ENCODE data around the gene LRTM2. TPM values are rescaled to one million over a fixed set of nuclear protein-coding genes. Genes with fewer than 3 reads are reported as not detected.

Gene LRTM2
- total RNA-seq, 1 experiment from 2014 or later: not detected

DNA sequence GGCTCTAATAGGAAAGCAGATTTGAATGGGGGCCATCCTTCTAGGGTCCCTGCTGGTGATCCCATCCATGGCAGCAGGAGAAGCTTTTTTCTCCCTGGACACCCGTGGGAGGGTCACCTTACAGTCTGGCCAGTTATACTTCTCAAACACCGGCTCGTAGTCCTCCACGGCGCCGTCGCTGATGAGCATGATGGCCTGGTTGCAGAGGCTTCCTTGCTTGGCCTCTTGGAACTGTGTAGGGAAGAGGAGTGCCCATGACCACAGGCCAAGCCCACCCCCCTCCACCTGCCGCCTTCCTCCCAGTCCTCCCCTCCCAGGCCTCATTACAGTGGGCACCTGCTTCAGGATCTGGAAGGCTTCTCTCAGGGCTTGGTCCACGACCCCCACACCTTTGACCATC, 64.3 kb downstream of the LRTM2 start:
- Mint-ChIP-seq H3K27ac (ENCODE audit: unreplicated experiment) (no peak overlapping the region), H3K9me3 (ENCODE audit: unreplicated experiment) (peaks cover 15% of the 10 kb centered on the region), H3K36me3 (ENCODE audit: insufficient read depth, unreplicated experiment) (no peaks in the 10 kb centered on the region), H3K4me1 (ENCODE audit: low read depth, unreplicated experiment) (no peaks in the 10 kb centered on the region), H3K27me3 (ENCODE audit: insufficient read depth, unreplicated experiment) (peaks cover 4% of the 10 kb centered on the region), H3K4me3 (ENCODE audit: unreplicated experiment) (no peak overlapping the region)
- Histone ChIP-seq H3K36me3 (ENCODE audit: control insufficient read depth, insufficient read depth, low read length) (no peaks in the 10 kb centered on the region), H3K27me3 (replicated peaks; ENCODE audit: control insufficient read depth, insufficient read depth, low read length) (no peaks in the 10 kb centered on the region), H3K4me3 (ENCODE audit: low read depth, low read length) (no peak overlapping the region), H3K9me3 (0 out of 2 replicates have a peak, but pooled peaks cover 2% of the 10 kb centered on the region), H3K4me1 (peaks cover 6% of the 10 kb centered on the region; the same call in 1 of the 2 replicates)
- TF ChIP-seq, protein P1, sequence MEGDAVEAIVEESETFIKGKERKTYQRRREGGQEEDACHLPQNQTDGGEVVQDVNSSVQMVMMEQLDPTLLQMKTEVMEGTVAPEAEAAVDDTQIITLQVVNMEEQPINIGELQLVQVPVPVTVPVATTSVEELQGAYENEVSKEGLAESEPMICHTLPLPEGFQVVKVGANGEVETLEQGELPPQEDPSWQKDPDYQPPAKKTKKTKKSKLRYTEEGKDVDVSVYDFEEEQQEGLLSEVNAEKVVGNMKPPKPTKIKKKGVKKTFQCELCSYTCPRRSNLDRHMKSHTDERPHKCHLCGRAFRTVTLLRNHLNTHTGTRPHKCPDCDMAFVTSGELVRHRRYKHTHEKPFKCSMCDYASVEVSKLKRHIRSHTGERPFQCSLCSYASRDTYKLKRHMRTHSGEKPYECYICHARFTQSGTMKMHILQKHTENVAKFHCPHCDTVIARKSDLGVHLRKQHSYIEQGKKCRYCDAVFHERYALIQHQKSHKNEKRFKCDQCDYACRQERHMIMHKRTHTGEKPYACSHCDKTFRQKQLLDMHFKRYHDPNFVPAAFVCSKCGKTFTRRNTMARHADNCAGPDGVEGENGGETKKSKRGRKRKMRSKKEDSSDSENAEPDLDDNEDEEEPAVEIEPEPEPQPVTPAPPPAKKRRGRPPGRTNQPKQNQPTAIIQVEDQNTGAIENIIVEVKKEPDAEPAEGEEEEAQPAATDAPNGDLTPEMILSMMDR (IDR thresholded peaks at IDR 0.05; ENCODE audit: insufficient read depth in 1 of 2, low read depth in 1 of 2, low read length in 1 of 2, severe bottlenecking in 1 of 2, unreplicated experiment in 1 of 2): no peak
- peak in 1 of 2 experiments; percentile 31 for DNase-seq
- intact Hi-C loops (cut with micrococcal nuclease; ENCODE audit: unreplicated experiment): no loop called here
- ChIA-PET POLR2A (no interaction called here), CTCF (no interaction called here)
- no TSS peak for BruUV-seq (replicated peaks)

GRCh38 chr12:1885082-1885596, 64.8 kb downstream of the LRTM2 start:
- no peaks in the 10 kb centered on the region for H3K4me1 Mint-ChIP-seq (ENCODE audit: low read depth, unreplicated experiment)
- ChIA-PET CTCF (no interaction called here), POLR2A (no interaction called here)
- TF ChIP-seq, protein P1 (IDR thresholded peaks at IDR 0.05; ENCODE audit: insufficient read depth in 1 of 2, low read depth in 1 of 2, low read length in 1 of 2, severe bottlenecking in 1 of 2, unreplicated experiment in 1 of 2): no peak
- Histone ChIP-seq H3K4me3 (ENCODE audit: low read depth, low read length) (no peak overlapping the region), H3K4me1 (peaks cover 6% of the 10 kb centered on the region; the same call in 1 of the 2 replicates), H3K27me3 (replicated peaks; ENCODE audit: control insufficient read depth, insufficient read depth, low read length) (no peaks in the 10 kb centered on the region), H3K9me3 (0 out of 2 replicates have a peak, but pooled peaks cover 3% of the 10 kb centered on the region), H3K36me3 (ENCODE audit: control insufficient read depth, insufficient read depth, low read length) (no peaks in the 10 kb centered on the region)
- H3K9me3 Mint-ChIP-seq (ENCODE audit: unreplicated experiment): peaks cover 15% of the 10 kb centered on the region
- H3K36me3 Mint-ChIP-seq (ENCODE audit: insufficient read depth, unreplicated experiment): no peaks in the 10 kb centered on the region
- no peak for DNase-seq
- BruUV-seq (replicated peaks): no TSS peak
- H3K27me3 Mint-ChIP-seq (ENCODE audit: insufficient read depth, unreplicated experiment): peaks cover 4% of the 10 kb centered on the region
- H3K27ac Mint-ChIP-seq (ENCODE audit: unreplicated experiment): no peak overlapping the region
- intact Hi-C loops (cut with micrococcal nuclease; ENCODE audit: unreplicated experiment): no loop called here
- no peak overlapping the region for H3K4me3 Mint-ChIP-seq (ENCODE audit: unreplicated experiment)

- Histone ChIP-seq H3K4me1 (peaks cover 6% of the 10 kb centered on the region; the same call in 1 of the 2 replicates), H3K9me3 (peaks cover 5% of the 10 kb centered on the region; the same call in 1 of the 2 replicates), H3K36me3 (ENCODE audit: control insufficient read depth, insufficient read depth, low read length) (no peaks in the 10 kb centered on the region), H3K4me3 (ENCODE audit: low read depth, low read length) (no peak overlapping the region), H3K27me3 (replicated peaks; ENCODE audit: control insufficient read depth, insufficient read depth, low read length) (no peaks in the 10 kb centered on the region)
- Mint-ChIP-seq H3K27ac (ENCODE audit: unreplicated experiment) (no peak overlapping the region), H3K36me3 (ENCODE audit: insufficient read depth, unreplicated experiment) (no peaks in the 10 kb centered on the region), H3K4me1 (ENCODE audit: low read depth, unreplicated experiment) (no peaks in the 10 kb centered on the region), H3K9me3 (ENCODE audit: unreplicated experiment) (peaks cover 15% of the 10 kb centered on the region), H3K4me3 (ENCODE audit: unreplicated experiment) (no peak overlapping the region), H3K27me3 (ENCODE audit: insufficient read depth, unreplicated experiment) (peaks cover 4% of the 10 kb centered on the region)
- TF ChIP-seq, protein P1 (IDR thresholded peaks at IDR 0.05; ENCODE audit: insufficient read depth in 1 of 2, low read depth in 1 of 2, low read length in 1 of 2, severe bottlenecking in 1 of 2, unreplicated experiment in 1 of 2): no peak
- ChIA-PET CTCF (no interaction called here), POLR2A (no interaction called here)
- peak in 1 of 2 experiments; percentile 37 for DNase-seq
- intact Hi-C loops (cut with micrococcal nuclease; ENCODE audit: unreplicated experiment): no loop called here
- no TSS peak for BruUV-seq (replicated peaks)
These were observed 65.4 kb downstream of the LRTM2 start for GRCh38 chr12:1885599-1886245.

Other genes with a start within 250 kb of the LRTM2 start
- 23.6 and 25.5 TPM in 2 replicates for gene FBXL14, start 226.0 kb upstream of the LRTM2 start, total RNA-seq (2022)
- gene WNT5B, start 191.3 kb upstream of the LRTM2 start, total RNA-seq (2022): 6.9 and 8.5 TPM in 2 replicates
- gene ADIPOR2, start 129.5 kb upstream of the LRTM2 start, total RNA-seq (2022): 119 and 125 TPM in 2 replicates
- gene CACNA2D4, start 98.1 kb downstream of the LRTM2 start, total RNA-seq (2022): 2.0 and 2.2 TPM in 2 replicates
- 8.2 and 8.9 TPM in 2 replicates for gene DCP1B, start 183.9 kb downstream of the LRTM2 start, total RNA-seq (2022)
- gene CACNA1C, start 232.4 kb downstream of the LRTM2 start, total RNA-seq (2022): 0.05 TPM in 1 of 2 replicates, not detected in the other